Activated CD4-positive, alpha-beta T cell treated with anti-CD3 and anti-CD28 coated beads, Interleukin-2, amount 50 U/mL, for 4 hours (primary cell): ENCODE results near the gene PTPRR.
"Not testable (repeated sequence)": the region's sequence is repeated elsewhere in the genome, so short reads cannot be mapped to it uniquely, and the experiment has no call there.

Source experiments
- DNase-seq, 2 experiments: peaks; one replicate each; pipeline ENCODE4 v3.0.0-alpha.2; 2020

The PTPRR gene

DNA sequence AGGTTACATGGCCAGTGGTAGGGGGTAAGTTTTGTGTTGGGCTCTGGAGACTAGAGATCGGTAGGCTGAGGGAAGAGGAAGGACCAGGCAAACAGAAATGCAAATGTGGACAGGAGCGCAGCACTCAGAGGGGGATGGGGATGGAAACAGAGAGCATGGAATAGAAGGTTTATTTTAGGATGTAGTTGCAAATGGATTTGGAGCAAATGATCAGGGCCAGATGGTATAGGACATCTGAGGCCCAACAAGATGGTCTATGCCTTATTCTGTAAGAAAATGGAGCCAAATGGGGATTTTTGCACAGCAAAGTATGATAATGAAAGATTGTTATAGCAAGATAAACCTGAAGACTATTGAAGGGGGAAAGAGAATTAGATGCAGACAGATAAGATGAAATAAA lies 180.8 kb downstream of the PTPRR start:
- DNase-seq = no peak

DNA sequence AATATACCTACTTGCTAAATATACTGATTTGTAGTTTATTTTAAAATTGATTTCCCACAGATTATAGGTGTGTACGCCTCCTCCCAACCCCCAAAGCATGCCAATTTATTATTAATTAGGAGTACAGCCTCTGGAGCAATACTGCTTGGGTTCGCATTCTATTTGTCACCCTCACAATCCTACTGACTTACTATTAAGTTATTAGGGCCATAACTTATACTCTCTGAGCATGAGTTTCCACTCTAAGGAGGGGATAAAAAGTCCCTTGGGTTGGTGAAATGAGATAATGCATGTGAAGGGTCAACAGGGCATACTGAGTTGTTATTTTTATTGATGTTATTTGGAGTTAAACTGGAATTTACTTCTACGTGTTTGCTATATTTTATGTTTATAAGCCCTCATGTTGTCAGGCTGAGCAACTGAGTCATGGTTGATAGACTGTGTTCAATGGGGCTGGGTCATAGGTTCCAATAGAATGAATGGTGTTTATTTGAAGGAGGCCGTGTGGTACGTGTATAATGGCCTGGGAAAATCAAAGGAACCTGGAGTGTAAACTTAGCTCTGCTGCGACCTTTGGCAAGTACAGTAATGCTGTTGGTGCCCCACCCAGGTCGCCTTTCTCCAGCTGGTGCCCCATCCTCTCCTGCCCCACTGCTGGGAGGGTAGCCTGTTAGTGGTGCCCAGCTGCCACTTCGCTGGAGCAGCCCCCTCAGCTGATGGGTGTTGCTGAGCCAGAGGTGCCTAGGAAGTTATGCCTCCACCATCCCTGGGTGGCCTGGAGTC lies 184.0 kb downstream of the PTPRR start:
- DNase-seq = no peak

DNA sequence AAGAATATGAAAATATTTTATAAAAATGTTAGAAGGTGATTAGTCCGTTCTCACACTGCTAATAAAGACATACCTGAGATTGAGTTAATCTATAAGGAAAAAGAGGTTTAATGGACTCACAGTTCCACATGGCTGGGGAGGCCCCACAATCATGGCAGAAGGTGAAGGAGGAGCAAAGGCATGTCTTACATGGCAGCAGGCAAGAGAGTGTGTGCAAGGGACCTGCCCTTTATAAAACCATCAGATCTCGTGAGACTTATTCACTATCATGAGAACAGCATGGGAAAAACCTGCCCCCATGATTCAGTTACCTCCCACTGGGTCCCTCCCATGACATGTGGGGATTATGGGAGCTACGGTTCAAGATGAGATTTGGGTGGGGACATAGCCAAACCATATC lies 185.3 kb downstream of the PTPRR start:
- not testable (repeated sequence) for DNase-seq

DNA sequence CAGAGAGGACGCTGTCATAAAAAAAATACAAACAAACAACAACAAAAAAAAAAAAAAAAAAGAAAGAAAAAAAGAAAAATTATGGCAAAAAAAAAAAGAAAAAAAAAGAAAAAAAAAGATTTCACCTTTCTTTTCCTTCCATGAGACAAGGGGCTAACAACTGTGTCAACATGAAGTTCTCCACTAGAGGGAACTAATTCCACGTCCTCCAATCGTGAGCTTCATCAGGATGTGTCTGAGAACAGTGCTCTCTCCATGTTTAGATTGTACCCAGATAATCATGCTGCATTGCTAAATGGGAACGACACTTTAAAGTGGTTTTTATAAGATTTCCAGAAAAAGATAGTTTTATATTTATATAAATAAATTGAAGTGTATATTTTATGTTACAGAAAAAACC lies 187.2 kb downstream of the PTPRR start:
- DNase-seq = no peak

- DNase-seq = no peak
Measured at GRCh38 chr12:70732287-70732686, 188.3 kb downstream of the PTPRR start.

DNA sequence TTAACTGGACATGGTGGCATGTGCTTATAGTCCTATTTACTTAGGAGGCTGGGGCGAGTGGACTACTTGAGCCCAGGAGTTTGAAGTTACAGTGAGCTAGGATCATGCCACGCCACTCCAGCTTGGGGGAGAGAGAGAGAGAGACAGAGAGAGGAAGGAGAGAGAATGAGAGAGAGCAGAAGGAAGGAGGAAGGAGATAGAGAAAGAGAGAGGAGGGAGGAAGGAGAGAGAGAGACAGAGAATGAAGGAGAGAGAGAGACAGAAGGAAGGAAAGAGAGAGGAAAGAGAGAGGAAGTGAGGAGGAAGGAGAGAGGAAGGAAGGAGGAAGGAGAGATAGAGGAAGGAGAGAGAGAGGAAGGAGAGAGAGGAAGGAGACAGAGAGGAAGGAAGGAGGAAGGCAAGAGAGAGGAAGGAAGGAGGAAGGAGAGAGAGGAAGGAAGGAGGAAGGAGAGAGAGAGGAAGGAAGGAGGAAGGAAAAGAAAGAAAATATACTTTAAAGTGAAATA lies 189.8 kb downstream of the PTPRR start:
- DNase-seq = no peak

GRCh38 chr12:70724444-70724843 lies 196.1 kb downstream of the PTPRR start:
- DNase-seq = no peak

DNA sequence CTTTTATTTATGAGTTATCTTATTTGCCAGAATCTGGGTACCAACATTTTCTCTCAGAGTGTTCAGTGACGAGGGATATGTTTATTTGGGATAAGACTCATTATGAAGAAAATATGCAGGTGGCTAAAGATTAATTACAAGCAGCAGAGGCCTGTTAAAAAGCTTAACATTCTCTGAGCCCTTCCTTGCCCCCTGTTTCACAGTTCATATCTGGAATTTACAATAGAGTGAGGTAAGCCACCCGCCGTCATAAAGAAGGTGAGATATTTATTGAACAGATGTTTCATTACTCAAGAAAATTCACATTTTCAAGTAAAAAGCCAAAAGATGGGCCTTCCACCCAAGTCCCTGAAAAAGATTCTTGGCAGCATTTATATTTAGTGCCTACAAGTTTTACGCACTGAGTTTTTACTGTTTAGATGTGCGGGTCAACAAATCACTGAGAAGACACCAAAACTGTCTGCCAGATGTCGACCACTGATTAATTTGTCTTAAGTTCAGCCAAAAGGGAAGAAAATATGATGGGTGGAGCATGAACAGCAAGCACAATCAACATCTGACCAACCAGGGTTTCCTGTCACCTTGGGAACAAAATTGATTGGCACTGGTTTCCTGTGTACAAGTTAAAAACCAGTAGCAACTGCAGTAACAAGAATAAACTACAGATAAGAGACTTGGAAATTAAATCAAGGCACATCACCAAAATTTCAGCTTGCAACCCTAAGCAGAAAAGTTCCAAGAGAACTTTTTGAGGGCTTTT lies 197.8 kb downstream of the PTPRR start:
- no peak for DNase-seq

DNA sequence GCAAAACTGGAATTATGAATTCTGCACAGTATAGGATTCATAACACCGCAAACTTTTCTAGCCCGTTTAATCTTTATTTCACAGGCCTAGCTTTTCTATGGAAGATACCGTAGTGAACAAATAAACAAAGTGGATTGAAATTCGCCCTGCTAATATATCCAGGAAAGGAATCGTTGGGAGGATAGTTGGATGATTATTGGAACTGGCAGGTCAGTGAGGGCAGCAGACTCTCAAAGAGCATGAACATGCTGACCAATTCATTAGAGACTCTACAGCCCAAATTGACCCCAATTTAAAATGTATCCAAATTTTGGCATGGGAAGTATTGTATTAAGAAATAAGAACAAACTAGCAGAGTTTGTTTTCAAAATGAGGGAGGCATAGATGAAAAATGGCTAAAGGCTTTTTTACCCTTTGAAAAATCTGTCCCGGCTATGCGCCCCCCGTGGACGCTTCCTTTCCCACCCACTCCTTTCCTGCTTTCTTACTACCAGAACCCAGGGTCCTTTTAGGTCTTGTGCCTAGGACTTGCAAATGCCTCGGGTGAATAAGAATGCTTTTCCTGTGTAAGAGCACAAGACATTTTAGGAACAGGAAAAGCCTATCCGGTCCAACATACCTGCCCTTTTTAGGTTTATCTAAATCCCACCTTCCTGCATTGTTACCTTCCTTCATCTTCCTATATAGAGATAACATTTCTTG lies 198.7 kb downstream of the PTPRR start:
- DNase-seq = no peak

DNA sequence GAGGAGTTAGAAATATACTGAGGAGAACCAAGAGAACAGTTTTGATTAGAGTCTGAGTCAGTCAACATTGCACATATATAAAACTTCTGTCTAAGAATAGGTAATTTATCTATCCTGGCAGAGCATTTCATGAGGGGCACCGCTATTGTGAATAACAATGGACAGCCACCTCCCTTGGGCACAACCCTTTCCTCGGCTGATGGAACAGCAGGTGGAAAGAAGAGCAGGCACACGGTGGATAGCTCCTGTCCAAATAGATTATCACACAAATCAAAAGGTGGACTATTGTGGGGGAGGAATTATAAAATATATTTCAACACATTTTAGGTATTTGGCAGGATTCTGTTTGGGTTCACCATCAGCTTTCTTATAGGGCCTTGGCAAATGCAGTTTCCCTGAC lies 199.3 kb downstream of the PTPRR start:
- DNase-seq = no peak

GRCh38 chr12:70719672-70720420 lies 200.7 kb downstream of the PTPRR start:
- no peak for DNase-seq

DNA sequence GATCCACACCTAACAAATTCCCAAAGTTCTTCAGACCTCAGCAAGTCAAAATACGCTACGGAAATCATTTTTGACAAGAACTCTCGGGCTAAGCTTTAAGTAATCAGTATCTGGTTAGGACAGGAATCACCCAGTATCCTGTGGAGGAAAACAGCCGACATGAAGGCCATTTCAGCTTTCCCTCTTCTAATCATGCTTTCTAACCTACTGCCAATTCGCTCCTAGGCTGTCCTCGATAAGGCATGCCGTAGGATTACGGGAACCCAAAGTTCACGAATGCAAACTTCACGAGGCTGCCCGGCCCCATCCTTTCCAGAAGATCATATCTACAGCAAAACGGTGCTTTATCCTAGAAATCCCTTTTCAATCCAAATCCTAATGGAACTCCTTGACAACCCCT lies 201.5 kb downstream of the PTPRR start:
- DNase-seq = no peak

DNA sequence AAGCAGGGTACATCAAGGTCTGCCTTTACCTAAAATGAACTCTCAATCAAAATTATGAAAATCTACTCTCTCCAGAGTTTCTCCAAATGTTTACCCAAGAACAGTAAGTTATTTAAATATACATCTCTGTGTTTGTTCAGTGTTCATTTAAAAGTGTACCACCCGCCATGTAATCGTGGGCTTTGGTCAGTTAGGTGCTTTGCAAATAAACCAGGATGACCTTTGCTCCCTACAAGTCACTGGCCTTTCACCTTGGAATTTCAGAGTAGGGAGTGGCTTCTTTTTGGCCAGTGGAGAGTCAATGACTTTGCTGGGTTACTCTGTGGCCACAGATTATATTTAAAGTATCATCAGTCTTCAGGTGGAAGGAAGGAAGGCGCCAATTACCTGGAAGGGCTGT lies 208.7 kb downstream of the PTPRR start:
- DNase-seq = no peak

- DNase-seq = no peak
Measured at GRCh38 chr12:70709022-70709421, 211.5 kb downstream of the PTPRR start.

DNA sequence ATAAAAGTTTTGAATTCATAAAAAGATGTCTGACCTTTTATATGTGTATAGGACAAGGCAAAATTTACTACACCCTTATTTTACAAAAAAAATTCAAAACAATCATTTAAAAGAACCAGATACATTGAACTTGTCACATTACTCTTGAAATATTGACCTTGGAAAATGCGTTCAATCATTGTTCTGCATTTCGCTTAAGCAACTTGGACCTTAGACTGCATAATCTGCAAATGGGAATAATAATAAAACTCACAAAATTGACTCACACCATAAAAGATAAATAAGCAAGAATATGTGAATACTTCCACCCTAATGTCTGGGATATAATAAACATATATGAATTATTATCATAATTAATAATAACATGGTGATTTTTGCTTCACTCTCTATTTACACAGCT lies 213.9 kb downstream of the PTPRR start:
- no peak for DNase-seq

DNA sequence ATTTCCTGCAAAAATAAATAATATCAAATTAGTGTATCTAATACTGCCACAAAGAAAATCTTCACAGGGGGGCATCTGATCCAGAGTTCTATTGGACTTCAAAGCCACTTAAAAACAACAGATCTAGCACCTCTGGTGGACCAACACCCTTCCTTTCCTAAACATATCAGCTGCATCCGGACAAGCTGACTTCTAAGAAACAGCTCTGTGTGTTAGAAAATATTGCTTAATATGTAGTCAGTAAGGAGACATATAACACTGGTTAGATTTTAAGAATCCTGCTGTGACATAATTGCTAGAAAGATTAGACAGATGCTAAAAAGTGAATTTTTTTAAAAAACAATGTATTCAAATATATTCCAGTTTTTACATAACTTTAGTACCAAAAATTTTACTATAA lies 222.2 kb downstream of the PTPRR start:
- no peak for DNase-seq

GRCh38 chr12:70695361-70696023 lies 225.0 kb downstream of the PTPRR start:
- DNase-seq = no peak

- no peak for DNase-seq
Measured at GRCh38 chr12:70692681-70693288, 227.8 kb downstream of the PTPRR start.

DNA sequence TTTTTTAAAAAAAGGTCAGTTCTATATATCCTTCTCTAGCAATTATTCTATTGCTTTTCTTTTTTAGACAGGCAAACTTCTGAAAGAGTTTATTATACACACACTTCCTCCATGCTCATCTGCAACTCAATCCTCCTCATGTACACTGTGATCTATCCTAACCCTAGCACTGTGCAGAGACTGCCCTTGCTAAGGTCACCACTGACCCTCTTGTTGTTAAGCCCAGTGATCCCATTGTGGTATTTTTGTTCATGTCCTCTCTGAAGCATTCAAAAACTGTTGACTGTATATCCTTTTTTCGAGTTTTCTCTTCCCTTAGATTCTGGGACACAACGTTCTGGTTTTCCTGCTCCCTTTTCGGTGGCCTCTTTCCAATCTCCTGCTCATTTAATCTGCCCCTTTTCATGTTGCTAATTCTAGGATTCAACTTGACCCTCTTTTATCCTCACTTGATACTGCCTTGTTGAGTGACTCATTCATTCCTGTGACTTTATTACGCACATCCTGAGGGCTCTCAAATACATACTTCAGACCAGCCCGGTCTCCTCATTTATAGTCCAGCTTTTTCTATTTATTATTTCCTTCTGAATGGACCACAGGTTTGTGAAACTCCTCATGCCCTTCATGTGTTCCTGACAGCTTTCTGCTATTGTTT lies 229.4 kb downstream of the PTPRR start:
- DNase-seq = no peak

GRCh38 chr12:70686907-70687306 lies 233.6 kb downstream of the PTPRR start:
- DNase-seq = no peak

GRCh38 chr12:70686299-70686698 lies 234.2 kb downstream of the PTPRR start:
- DNase-seq = no peak
